HepG2 (cell line): ENCODE data around the gene NR1H3. TPM values are rescaled to one million over a fixed set of nuclear protein-coding genes. Genes with fewer than 3 reads are reported as not detected.

ENCODE experiments used
- BCL6 ChIP-seq: IDR thresholded peaks from 2 replicates; pipeline ENCODE4 v1.6.1; 2016; ENCODE audit warnings: missing genetic modification reagents, missing compliant biosample characterization
- CEBPG ChIP-seq: IDR thresholded peaks from 2 replicates; pipeline ENCODE4 v1.6.1; 2016
- CREM ChIP-seq, 2 experiments: sonication (generic) in 1 of 2; formaldehyde crosslinking in 1 of 2; IDR thresholded peaks; 2 replicates each; pipeline versions ENCODE4 v1.4.0 to v1.6.1; 2016 to 2020; ENCODE audit warnings: antibody characterized with exemption in 1 of 2, mild to moderate bottlenecking in 1 of 2, missing genetic modification reagents in 1 of 2
- DDIT3 ChIP-seq: sonication (generic); formaldehyde crosslinking; IDR thresholded peaks from 2 replicates; pipeline ENCODE4 v1.4.0; 2020; ENCODE audit warnings: mild to moderate bottlenecking, missing genetic modification reagents
- ERF ChIP-seq: IDR thresholded peaks from 2 replicates; pipeline ENCODE4 v1.6.1; 2018; ENCODE audit warnings: missing biosample characterization, missing genetic modification reagents
- MBD4 ChIP-seq: IDR thresholded peaks from 2 replicates; pipeline ENCODE4 v1.6.1; 2012; ENCODE audit warnings: low read length, inconsistent platforms, borderline replicate concordance
- MTA3 ChIP-seq: sonication (generic); formaldehyde crosslinking; IDR thresholded peaks from 2 replicates; pipeline ENCODE4 v1.4.0; 2020; ENCODE audit warnings: missing genetic modification reagents
- NCOA2 ChIP-seq: sonication (generic); formaldehyde crosslinking; IDR thresholded peaks from 2 replicates; pipeline ENCODE4 v1.8.0; 2022; ENCODE audit warnings: inconsistent platforms
- STAG1 ChIP-seq: sonication (generic); formaldehyde crosslinking; IDR thresholded peaks from 2 replicates; pipeline ENCODE4 v1.4.0; 2020; ENCODE audit warnings: missing genetic modification reagents
- ZBTB38 ChIP-seq: sonication (generic); formaldehyde crosslinking; IDR thresholded peaks from 2 replicates; pipeline ENCODE4 v1.5.1; 2020; ENCODE audit warnings: mild to moderate bottlenecking, missing genetic modification reagents
- ZBTB43 ChIP-seq: sonication (generic); formaldehyde crosslinking; conservative IDR thresholded peaks from 2 replicates; pipeline ENCODE4 v1.4.0; 2020; ENCODE audit warnings: missing genetic modification reagents
- ZFP91 ChIP-seq: sonication (generic); formaldehyde crosslinking; IDR thresholded peaks from 2 replicates; pipeline ENCODE4 v1.9.0; 2022; ENCODE audit warnings: missing genetic modification reagents, mild to moderate bottlenecking, borderline replicate concordance
- ZNF121 ChIP-seq: sonication (generic); formaldehyde crosslinking; IDR thresholded peaks from 2 replicates; pipeline ENCODE4 v1.5.0; 2020; ENCODE audit warnings: mild to moderate bottlenecking, missing genetic modification reagents
- ZNF143 ChIP-seq: sonication (generic); formaldehyde crosslinking; IDR thresholded peaks from 2 replicates; pipeline ENCODE4 v1.4.0; 2020; ENCODE audit warnings: missing genetic modification reagents
- ZNF317 ChIP-seq: sonication (generic); formaldehyde crosslinking; IDR thresholded peaks from 2 replicates; pipeline ENCODE4 v1.5.0; 2020; ENCODE audit warnings: mild to moderate bottlenecking, missing genetic modification reagents
- ZNF33B ChIP-seq: sonication (generic); formaldehyde crosslinking; IDR thresholded peaks from 2 replicates; pipeline ENCODE4 v1.5.1; 2020; ENCODE audit warnings: mild to moderate bottlenecking, missing genetic modification reagents
- ZNF503 ChIP-seq: sonication (generic); formaldehyde crosslinking; IDR thresholded peaks from 2 replicates; pipeline ENCODE4 v1.4.0; 2020; ENCODE audit warnings: missing genetic modification reagents
- ZNF530 ChIP-seq: sonication (generic); formaldehyde crosslinking; IDR thresholded peaks from 2 replicates; pipeline ENCODE4 v1.5.0; 2020; ENCODE audit warnings: low read depth, mild to moderate bottlenecking, missing genetic modification reagents
- ZNF557 ChIP-seq: sonication (generic); formaldehyde crosslinking; IDR thresholded peaks from 2 replicates; pipeline ENCODE4 v1.4.0; 2020; ENCODE audit warnings: missing genetic modification reagents
- ZNF577 ChIP-seq: sonication (generic); formaldehyde crosslinking; IDR thresholded peaks from 2 replicates; pipeline ENCODE4 v1.4.0; 2020; ENCODE audit warnings: mild to moderate bottlenecking, low read depth, missing genetic modification reagents, borderline replicate concordance
- ZNF644 ChIP-seq: IDR thresholded peaks from 2 replicates; pipeline ENCODE4 v1.6.1; 2016; ENCODE audit warnings: low read depth
- ZNF790 ChIP-seq: sonication (generic); formaldehyde crosslinking; IDR thresholded peaks from 2 replicates; pipeline ENCODE4 v1.8.0; 2022; ENCODE audit warnings: missing genetic modification reagents, mild to moderate bottlenecking, borderline replicate concordance
- ZNF816 ChIP-seq: sonication (generic); formaldehyde crosslinking; IDR thresholded peaks from 2 replicates; pipeline ENCODE4 v1.8.0; 2022; ENCODE audit warnings: missing genetic modification reagents, mild to moderate bottlenecking, borderline replicate concordance
- ZSCAN21 ChIP-seq: sonication (generic); formaldehyde crosslinking; IDR thresholded peaks from 2 replicates; pipeline ENCODE4 v1.8.0; 2022; ENCODE audit warnings: mild to moderate bottlenecking, missing genetic modification reagents, moderate library complexity, borderline replicate concordance
- polyA plus RNA-seq, 8 experiments: library from polyadenylated mRNA; depleted of rRNA in 3 of 8; stranded (reverse) in 7 of 8; unstranded in 1 of 8; fragments of >200 nt; fragmentation: Illumina TruSeq in 4 of 8; extraction: Trizol in 4 of 8; gene quantifications; 2 replicates each; pipeline versions ENCODE4 v1.2.1 to v1.2.3, GENCODE V29; 2011 to 2016; ENCODE audit warnings: low read depth in 4 of 8, missing spikeins in 1 of 8, mixed read lengths in 1 of 8; ENCODE audit not compliant: insufficient read depth in 1 of 8
- total RNA-seq, 5 experiments: library from RNA; depleted of rRNA; stranded (reverse); fragments of >200 nt; fragmentation: Illumina TruSeq; extraction: Trizol; gene quantifications; 2 replicates each; pipeline ENCODE4 v1.2.3, GENCODE V29; 2016; ENCODE audit warnings: low read depth in 1 of 5
- TF ChIP-seq, protein P1 (sequence below): IDR thresholded peaks from 2 replicates; pipeline ENCODE4 v1.6.1; 2016; ENCODE audit warnings: missing compliant biosample characterization, missing genetic modification reagents, borderline replicate concordance

Gene NR1H3
- total and polyA plus RNA-seq, 2 of the 13 experiments (the other 11 are each of a cell fraction or from before 2014, with no cell fraction given), result 41.8 to 102 TPM

DNA sequence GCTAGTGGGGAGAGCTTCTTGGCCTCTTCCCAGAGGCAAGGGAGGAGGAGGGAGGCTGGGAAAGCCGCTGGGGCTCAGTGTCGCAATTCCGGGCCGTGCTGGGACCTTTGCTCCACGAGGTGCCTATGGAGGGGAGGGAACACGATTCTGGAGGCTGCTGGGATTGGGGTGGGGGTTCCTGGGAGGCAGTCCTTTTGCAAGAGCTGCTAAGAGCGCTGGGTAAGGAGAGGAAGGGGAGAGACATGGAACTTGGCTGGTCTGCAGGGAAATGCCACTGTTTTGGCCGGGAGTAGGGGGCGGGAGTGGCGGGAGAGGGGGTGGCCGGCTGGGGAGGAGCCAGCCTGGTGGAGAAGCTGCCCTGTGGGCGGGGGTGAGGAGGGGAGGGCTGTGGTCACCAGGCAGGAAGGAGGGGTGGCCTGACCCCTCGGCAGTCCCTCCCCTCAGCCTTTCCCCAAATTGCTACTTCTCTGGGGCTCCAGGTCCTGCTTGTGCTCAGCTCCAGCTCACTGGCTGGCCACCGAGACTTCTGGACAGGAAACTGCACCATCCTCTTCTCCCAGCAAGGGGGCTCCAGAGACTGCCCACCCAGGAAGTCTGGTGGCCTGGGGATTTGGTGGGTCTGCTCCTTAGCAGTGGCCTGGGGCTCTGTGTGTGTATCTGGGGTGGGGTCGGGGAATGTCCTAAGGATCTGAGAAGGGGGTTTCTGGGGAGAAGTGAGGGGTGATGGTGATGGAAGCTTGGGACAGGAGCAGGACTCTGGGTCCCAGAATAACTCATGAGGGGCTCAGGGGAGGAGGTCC is at the start of gene NR1H3 (continued):
- TF ChIP-seq ZNF577 (CRISPR knock-in tag), result no peak
- TF ChIP-seq ZNF644 (CRISPR knock-in tag), result peak; percentile 26; the same call in 1 of the 2 replicates
- peak; percentile 55; the same call in 1 of the 2 replicates for TF ChIP-seq CREM (IDR thresholded peaks at IDR 0.05)
- TF ChIP-seq CREM (CRISPR knock-in tag; IDR thresholded peaks at IDR 0.05), result no peak
- peak; percentile 62; the same call in 1 of the 2 replicates for TF ChIP-seq BCL6 (CRISPR knock-in tag)
- TF ChIP-seq ZNF143 (CRISPR knock-in tag), result peak; percentile 81
- peak; percentile 82; the same call in 1 of the 2 replicates for TF ChIP-seq ZSCAN21 (CRISPR knock-in tag)
- TF ChIP-seq ZBTB38 (CRISPR knock-in tag), result no peak
- TF ChIP-seq, protein P1, sequence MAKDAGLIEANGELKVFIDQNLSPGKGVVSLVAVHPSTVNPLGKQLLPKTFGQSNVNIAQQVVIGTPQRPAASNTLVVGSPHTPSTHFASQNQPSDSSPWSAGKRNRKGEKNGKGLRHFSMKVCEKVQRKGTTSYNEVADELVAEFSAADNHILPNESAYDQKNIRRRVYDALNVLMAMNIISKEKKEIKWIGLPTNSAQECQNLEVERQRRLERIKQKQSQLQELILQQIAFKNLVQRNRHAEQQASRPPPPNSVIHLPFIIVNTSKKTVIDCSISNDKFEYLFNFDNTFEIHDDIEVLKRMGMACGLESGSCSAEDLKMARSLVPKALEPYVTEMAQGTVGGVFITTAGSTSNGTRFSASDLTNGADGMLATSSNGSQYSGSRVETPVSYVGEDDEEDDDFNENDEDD (CRISPR knock-in tag), result peak; percentile 55; the same call in 1 of the 2 replicates
- no peak for TF ChIP-seq MBD4
- TF ChIP-seq ZBTB43 (CRISPR knock-in tag), result no peak
- no peak for TF ChIP-seq ZNF557 (CRISPR knock-in tag)
- TF ChIP-seq CEBPG (CRISPR knock-in tag), result peak; percentile 98
- no peak for TF ChIP-seq ZNF790 (CRISPR knock-in tag)
- TF ChIP-seq ZNF33B, result peak; percentile 18; the same call in 1 of the 2 replicates
- peak; percentile 60; the same call in 1 of the 2 replicates for TF ChIP-seq ZFP91 (CRISPR knock-in tag)
- peak; percentile 31; the same call in 1 of the 2 replicates for TF ChIP-seq NCOA2 (CRISPR knock-in tag)
- TF ChIP-seq ERF (CRISPR knock-in tag), result 0 out of 2 replicates have a peak, but pooled peaks have one; percentile 20
- no peak for TF ChIP-seq ZNF121 (CRISPR knock-in tag)
- TF ChIP-seq ZNF816 (CRISPR knock-in tag), result no peak
- TF ChIP-seq ZNF317, result no peak
- no peak for TF ChIP-seq DDIT3 (CRISPR knock-in tag)
- TF ChIP-seq STAG1, result peak; percentile 46
- TF ChIP-seq MTA3, result no peak
- TF ChIP-seq ZNF503 (CRISPR knock-in tag), result no peak
- TF ChIP-seq ZNF530 (CRISPR knock-in tag), result no peak
